ENCODE results near the gene OR5B17.

The OR5B17 gene

GRCh38 chr11:58334708-58335107, 24.2 kb downstream of the OR5B17 start:
- Histone ChIP-seq H3K9me3 (ENCODE audit: control insufficient read depth, low read length) (no peaks in the 10 kb centered on the region), H3K4me2 (ENCODE audit: low read length) (no peak overlapping the region), H3K36me3 (ENCODE audit: control insufficient read depth, insufficient read depth, low read length) (no peaks in the 10 kb centered on the region), H3K27ac (no peak overlapping the region), H3K27me3 (ENCODE audit: control insufficient read depth, insufficient read depth, low read length) (no peaks in the 10 kb centered on the region), H3K9ac (no peak overlapping the region), H2AFZ (no peak overlapping the region), H3K4me1 (no peaks in the 10 kb centered on the region), H3K4me3 (ENCODE audit: low read depth, low read length) (no peak overlapping the region), H3K79me2 (no peaks in the 10 kb centered on the region)
- TF ChIP-seq CTCF (IDR thresholded peaks at IDR 0.05): no peak

GRCh38 chr11:58330861-58331260, 28.0 kb downstream of the OR5B17 start:
- H3K79me2 ChIP-seq: no peaks in the 10 kb centered on the region

GRCh38 chr11:58318532-58318931, 40.3 kb downstream of the OR5B17 start:
- H3K27ac ChIP-seq: no peak overlapping the region
- H3K79me2 ChIP-seq: no peaks in the 10 kb centered on the region
- H3K4me2 ChIP-seq (ENCODE audit: low read length): no peak overlapping the region
- H2AFZ ChIP-seq: no peak overlapping the region
- no peaks in the 10 kb centered on the region for H3K36me3 ChIP-seq (ENCODE audit: control insufficient read depth, insufficient read depth, low read length)
- H3K4me3 ChIP-seq (ENCODE audit: low read depth, low read length): no peak overlapping the region
- H3K9me3 ChIP-seq (ENCODE audit: control insufficient read depth, low read length): no peaks in the 10 kb centered on the region
- no peak overlapping the region for H3K9ac ChIP-seq
- no peak for TF ChIP-seq CTCF (IDR thresholded peaks at IDR 0.05)
- H3K4me1 ChIP-seq: no peaks in the 10 kb centered on the region
- H3K27me3 ChIP-seq (ENCODE audit: control insufficient read depth, insufficient read depth, low read length): no peaks in the 10 kb centered on the region

More at GRCh38 chr11:58330861-58331260, 28.0 kb downstream of the OR5B17 start:
- Histone ChIP-seq H3K4me2 (ENCODE audit: low read length) (no peak overlapping the region), H3K27me3 (ENCODE audit: control insufficient read depth, insufficient read depth, low read length) (no peaks in the 10 kb centered on the region), H3K27ac (no peak overlapping the region), H3K4me1 (no peaks in the 10 kb centered on the region), H3K9ac (no peak overlapping the region), H3K4me3 (ENCODE audit: low read depth, low read length) (no peak overlapping the region), H2AFZ (no peak overlapping the region), H3K36me3 (ENCODE audit: control insufficient read depth, insufficient read depth, low read length) (no peaks in the 10 kb centered on the region), H3K9me3 (ENCODE audit: control insufficient read depth, low read length) (no peaks in the 10 kb centered on the region)
- no peak for TF ChIP-seq CTCF (IDR thresholded peaks at IDR 0.05)

- Histone ChIP-seq H3K9me3 (ENCODE audit: control insufficient read depth, low read length) (no peaks in the 10 kb centered on the region), H2AFZ (no peak overlapping the region), H3K27me3 (ENCODE audit: control insufficient read depth, insufficient read depth, low read length) (no peaks in the 10 kb centered on the region), H3K36me3 (ENCODE audit: control insufficient read depth, insufficient read depth, low read length) (no peaks in the 10 kb centered on the region), H3K79me2 (no peaks in the 10 kb centered on the region), H3K27ac (no peak overlapping the region), H3K9ac (no peak overlapping the region), H3K4me2 (ENCODE audit: low read length) (no peak overlapping the region), H3K4me1 (no peaks in the 10 kb centered on the region), H3K4me3 (ENCODE audit: low read depth, low read length) (no peak overlapping the region)
- no peak for TF ChIP-seq CTCF (IDR thresholded peaks at IDR 0.05)
Measured at GRCh38 chr11:58316142-58316541, 42.7 kb downstream of the OR5B17 start.

Measured in parathyroid adenoma (tissue), 2 donors.